ENCODE results near the gene FCER2.

FCER2 gene

GRCh38 chr19:7663706-7664105 is 38.2 kb downstream of the FCER2 start:
- peaks cover 47% of the 10 kb centered on the region for H3K27me3 ChIP-seq
- no peak for DNase-seq
- H3K9me3 ChIP-seq: no peaks in the 10 kb centered on the region

GRCh38 chr19:7662657-7663056 is 39.3 kb downstream of the FCER2 start:
- H3K27me3 ChIP-seq: peaks cover 51% of the 10 kb centered on the region
- H3K36me3 ChIP-seq: no peaks in the 10 kb centered on the region
- TF ChIP-seq CTCF (IDR thresholded peaks at IDR 0.05; ENCODE audit: low read depth, low read length): no peak
- DNase-seq: no peak
- H3K4me3 ChIP-seq (ENCODE audit: low read depth, low read length): no peak overlapping the region
- no peaks in the 10 kb centered on the region for H3K4me1 ChIP-seq
- no peaks in the 10 kb centered on the region for H3K9me3 ChIP-seq

More at GRCh38 chr19:7663706-7664105, 38.2 kb downstream of the FCER2 start:
- no peaks in the 10 kb centered on the region for H3K36me3 ChIP-seq
- no peak for TF ChIP-seq CTCF (IDR thresholded peaks at IDR 0.05; ENCODE audit: low read depth, low read length)
- H3K4me1 ChIP-seq: no peaks in the 10 kb centered on the region
- H3K4me3 ChIP-seq (ENCODE audit: low read depth, low read length): no peak overlapping the region

- Histone ChIP-seq H3K4me1 (no peaks in the 10 kb centered on the region), H3K27me3 (peaks cover 53% of the 10 kb centered on the region), H3K4me3 (ENCODE audit: low read depth, low read length) (no peak overlapping the region), H3K36me3 (no peaks in the 10 kb centered on the region), H3K9me3 (no peaks in the 10 kb centered on the region)
- DNase-seq: no peak
- no peak for TF ChIP-seq CTCF (IDR thresholded peaks at IDR 0.05; ENCODE audit: low read depth, low read length)
Observed at GRCh38 chr19:7661744-7662538, 40.0 kb downstream of the FCER2 start.

- TF ChIP-seq CTCF (IDR thresholded peaks at IDR 0.05; ENCODE audit: low read depth, low read length): no peak
- H3K27me3 ChIP-seq: peaks cover 40% of the 10 kb centered on the region
- no peaks in the 10 kb centered on the region for H3K9me3 ChIP-seq
- no peak for DNase-seq
- H3K4me1 ChIP-seq: no peaks in the 10 kb centered on the region
- H3K36me3 ChIP-seq: no peaks in the 10 kb centered on the region
- no peak overlapping the region for H3K4me3 ChIP-seq (ENCODE audit: low read depth, low read length)
Observed at GRCh38 chr19:7658219-7658686, 43.7 kb downstream of the FCER2 start.

- TF ChIP-seq CTCF (IDR thresholded peaks at IDR 0.05; ENCODE audit: low read depth, low read length): no peak
- no peaks in the 10 kb centered on the region for H3K36me3 ChIP-seq
- H3K27me3 ChIP-seq: peaks cover 39% of the 10 kb centered on the region
- no peak for DNase-seq
- no peak overlapping the region for H3K4me3 ChIP-seq (ENCODE audit: low read depth, low read length)
- H3K4me1 ChIP-seq: no peaks in the 10 kb centered on the region
- no peaks in the 10 kb centered on the region for H3K9me3 ChIP-seq
Observed at GRCh38 chr19:7657131-7657751, 44.7 kb downstream of the FCER2 start.

GRCh38 chr19:7655581-7655980 is 46.4 kb downstream of the FCER2 start:
- Histone ChIP-seq H3K9me3 (no peaks in the 10 kb centered on the region), H3K4me3 (ENCODE audit: low read depth, low read length) (no peak overlapping the region), H3K27me3 (peaks cover 51% of the 10 kb centered on the region), H3K4me1 (no peaks in the 10 kb centered on the region), H3K36me3 (no peaks in the 10 kb centered on the region)
- TF ChIP-seq CTCF (IDR thresholded peaks at IDR 0.05; ENCODE audit: low read depth, low read length): no peak
- DNase-seq: no peak

All from BE2C (cell line).